ENCODE data around the gene RBBP8.

DNA sequence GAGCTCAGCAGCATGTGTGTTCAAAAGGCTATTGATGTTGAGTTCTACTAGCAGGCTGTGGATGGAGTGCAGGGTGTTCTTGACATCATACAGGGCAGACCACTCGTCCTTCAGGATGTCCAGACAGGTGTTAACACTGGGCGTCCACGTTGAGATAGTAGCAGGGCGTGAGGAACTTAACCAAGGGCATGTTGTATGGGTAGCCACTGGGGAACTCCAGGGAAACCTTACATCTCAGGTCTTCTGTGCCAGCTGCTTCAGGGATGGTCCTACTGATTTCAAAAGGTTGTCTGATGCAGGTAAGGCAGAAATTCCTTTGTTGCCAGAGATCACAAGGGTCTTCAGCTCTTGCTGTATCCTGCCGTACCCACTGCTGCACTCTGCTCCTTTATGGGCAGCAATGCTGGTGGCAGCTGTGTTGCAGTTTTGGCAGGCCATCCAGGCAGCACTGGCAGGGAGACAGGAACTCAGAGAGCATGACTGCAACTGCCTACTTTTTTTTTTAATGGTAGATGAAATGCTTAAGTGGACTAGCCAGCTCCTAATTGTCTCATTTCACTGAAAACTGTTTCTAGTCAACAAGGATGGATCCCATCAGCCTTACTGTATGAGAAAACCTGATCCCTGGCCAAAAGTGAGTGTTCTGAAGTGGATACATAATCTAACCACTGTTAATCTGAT lies 32.4 kb upstream of the RBBP8 start:
- TF ChIP-seq, protein P1, sequence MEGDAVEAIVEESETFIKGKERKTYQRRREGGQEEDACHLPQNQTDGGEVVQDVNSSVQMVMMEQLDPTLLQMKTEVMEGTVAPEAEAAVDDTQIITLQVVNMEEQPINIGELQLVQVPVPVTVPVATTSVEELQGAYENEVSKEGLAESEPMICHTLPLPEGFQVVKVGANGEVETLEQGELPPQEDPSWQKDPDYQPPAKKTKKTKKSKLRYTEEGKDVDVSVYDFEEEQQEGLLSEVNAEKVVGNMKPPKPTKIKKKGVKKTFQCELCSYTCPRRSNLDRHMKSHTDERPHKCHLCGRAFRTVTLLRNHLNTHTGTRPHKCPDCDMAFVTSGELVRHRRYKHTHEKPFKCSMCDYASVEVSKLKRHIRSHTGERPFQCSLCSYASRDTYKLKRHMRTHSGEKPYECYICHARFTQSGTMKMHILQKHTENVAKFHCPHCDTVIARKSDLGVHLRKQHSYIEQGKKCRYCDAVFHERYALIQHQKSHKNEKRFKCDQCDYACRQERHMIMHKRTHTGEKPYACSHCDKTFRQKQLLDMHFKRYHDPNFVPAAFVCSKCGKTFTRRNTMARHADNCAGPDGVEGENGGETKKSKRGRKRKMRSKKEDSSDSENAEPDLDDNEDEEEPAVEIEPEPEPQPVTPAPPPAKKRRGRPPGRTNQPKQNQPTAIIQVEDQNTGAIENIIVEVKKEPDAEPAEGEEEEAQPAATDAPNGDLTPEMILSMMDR (IDR thresholded peaks at IDR 0.05; ENCODE audit: poor library complexity, severe bottlenecking), result no peak
- TF ChIP-seq EZH2 (IDR thresholded peaks at IDR 0.05; ENCODE audit: borderline replicate concordance, insufficient read depth, low read length, poor library complexity, severe bottlenecking) (no peak), TAF1 (IDR thresholded peaks at IDR 0.05; ENCODE audit: low read depth) (no peak), POLR2AphosphoS5 (IDR thresholded peaks at IDR 0.05) (no peak), MXI1 (conservative IDR thresholded peaks at IDR 0.05; ENCODE audit: poor library complexity, severe bottlenecking) (no peak), RAD21 (conservative IDR thresholded peaks at IDR 0.05) (no peak)
- TF ChIP-seq, protein P2, sequence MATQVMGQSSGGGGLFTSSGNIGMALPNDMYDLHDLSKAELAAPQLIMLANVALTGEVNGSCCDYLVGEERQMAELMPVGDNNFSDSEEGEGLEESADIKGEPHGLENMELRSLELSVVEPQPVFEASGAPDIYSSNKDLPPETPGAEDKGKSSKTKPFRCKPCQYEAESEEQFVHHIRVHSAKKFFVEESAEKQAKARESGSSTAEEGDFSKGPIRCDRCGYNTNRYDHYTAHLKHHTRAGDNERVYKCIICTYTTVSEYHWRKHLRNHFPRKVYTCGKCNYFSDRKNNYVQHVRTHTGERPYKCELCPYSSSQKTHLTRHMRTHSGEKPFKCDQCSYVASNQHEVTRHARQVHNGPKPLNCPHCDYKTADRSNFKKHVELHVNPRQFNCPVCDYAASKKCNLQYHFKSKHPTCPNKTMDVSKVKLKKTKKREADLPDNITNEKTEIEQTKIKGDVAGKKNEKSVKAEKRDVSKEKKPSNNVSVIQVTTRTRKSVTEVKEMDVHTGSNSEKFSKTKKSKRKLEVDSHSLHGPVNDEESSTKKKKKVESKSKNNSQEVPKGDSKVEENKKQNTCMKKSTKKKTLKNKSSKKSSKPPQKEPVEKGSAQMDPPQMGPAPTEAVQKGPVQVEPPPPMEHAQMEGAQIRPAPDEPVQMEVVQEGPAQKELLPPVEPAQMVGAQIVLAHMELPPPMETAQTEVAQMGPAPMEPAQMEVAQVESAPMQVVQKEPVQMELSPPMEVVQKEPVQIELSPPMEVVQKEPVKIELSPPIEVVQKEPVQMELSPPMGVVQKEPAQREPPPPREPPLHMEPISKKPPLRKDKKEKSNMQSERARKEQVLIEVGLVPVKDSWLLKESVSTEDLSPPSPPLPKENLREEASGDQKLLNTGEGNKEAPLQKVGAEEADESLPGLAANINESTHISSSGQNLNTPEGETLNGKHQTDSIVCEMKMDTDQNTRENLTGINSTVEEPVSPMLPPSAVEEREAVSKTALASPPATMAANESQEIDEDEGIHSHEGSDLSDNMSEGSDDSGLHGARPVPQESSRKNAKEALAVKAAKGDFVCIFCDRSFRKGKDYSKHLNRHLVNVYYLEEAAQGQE (IDR thresholded peaks at IDR 0.05; ENCODE audit: borderline replicate concordance), result no peak
